ENCODE results near the gene QRSL1. TPM values are rescaled to one million over a fixed set of nuclear protein-coding genes. Genes with fewer than 3 reads are reported as not detected.
A peak's percentile ranks its signal among the peaks of the same experiment; 100 is the strongest.

The QRSL1 gene
- total and polyA plus RNA-seq, 9 of the 15 experiments (the other 6 are each of a cell fraction or from before 2014, with no cell fraction given): 14.6 to 31.5 (median 23.0) TPM

DNA sequence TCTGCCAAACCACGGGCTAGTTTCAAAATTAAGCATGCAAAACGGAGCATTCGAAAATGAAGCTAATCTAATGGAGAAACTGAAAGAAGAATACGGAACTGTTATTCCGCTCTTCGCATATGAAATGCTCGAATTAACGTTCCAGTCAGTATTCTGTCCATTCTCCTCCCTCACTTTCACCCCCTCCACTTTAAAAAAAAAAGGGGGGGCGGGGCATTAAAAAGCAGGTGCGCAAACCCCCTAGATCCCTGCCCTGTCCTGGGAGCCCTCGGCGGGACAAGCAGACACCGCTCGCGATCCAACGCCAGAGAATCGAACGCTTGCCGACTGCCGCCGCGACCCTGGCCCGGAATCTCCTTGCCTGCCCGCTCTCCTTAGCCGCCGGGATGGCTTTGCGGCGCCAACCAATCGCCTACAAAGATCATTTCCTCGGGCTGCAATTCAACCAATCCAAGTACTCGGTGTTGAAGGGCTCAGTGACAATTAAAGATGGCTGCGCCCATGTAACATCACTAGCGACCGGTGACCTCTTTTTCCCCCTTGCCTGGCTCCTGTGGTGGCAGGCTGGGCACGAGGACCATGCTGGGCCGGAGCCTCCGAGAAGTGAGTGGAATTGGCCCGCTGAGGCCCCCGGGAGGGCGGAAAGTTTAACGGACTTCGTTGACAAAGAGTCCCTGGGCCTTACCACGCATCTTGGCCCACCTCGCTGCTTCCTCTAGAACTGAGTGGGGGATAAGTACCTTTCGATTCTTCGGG, at the start of gene QRSL1, which contains the start of gene RTN4IP1 (continued):
- TF ChIP-seq, protein P1, sequence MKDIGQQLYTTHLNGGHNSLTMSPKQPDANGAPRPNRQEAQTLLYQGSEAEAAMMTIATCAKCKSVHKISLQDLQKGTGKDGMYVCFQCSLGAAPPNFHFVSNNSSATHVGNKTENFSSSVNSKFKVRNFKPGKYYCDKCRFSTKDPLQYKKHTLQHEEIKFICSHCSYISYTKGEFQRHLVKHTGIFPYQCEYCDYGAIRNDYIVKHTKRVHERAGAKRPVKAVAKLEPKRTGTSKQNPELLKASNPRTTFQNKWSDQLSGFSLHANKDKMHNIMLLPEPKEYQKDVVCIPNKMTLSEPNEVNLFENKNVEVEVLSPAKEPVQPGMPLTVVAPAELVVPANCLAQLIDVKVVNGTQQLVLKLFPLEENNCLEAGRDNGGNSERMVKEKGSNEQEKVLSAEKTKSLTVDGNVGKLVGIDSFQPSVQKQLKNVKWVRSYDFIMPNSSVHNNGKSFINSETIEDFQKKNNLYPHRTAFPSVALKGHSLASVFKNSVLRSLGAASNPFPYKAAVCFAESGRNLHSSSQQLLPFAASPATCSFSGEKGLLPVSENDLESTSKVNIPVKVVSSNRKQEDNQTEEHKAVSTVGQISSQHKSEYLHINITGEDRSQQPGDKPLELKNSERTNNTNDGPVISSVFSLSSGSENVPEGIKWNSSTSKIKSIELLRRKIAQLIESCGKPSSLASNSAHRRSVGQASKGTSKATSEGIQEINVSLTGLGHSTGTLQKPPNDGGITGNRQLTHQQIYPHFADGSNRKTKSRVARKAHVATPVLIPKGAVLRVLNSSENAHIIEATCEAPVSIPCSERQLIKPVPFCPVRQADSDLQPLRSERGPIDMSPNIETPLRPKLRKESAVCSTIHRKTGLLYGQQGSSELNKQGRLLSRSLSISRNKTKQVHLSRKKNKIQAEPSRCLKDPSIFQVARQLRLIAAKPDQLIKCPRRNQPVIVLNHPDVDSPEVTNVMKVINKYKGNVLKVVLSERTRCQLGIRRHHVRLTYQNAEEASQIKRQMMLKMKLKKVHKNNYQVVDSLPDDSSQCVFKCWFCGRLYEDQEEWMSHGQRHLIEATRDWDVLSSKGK (CRISPR knock-in tag; IDR thresholded peaks at IDR 0.05): no peak
- TF ChIP-seq, protein P2, sequence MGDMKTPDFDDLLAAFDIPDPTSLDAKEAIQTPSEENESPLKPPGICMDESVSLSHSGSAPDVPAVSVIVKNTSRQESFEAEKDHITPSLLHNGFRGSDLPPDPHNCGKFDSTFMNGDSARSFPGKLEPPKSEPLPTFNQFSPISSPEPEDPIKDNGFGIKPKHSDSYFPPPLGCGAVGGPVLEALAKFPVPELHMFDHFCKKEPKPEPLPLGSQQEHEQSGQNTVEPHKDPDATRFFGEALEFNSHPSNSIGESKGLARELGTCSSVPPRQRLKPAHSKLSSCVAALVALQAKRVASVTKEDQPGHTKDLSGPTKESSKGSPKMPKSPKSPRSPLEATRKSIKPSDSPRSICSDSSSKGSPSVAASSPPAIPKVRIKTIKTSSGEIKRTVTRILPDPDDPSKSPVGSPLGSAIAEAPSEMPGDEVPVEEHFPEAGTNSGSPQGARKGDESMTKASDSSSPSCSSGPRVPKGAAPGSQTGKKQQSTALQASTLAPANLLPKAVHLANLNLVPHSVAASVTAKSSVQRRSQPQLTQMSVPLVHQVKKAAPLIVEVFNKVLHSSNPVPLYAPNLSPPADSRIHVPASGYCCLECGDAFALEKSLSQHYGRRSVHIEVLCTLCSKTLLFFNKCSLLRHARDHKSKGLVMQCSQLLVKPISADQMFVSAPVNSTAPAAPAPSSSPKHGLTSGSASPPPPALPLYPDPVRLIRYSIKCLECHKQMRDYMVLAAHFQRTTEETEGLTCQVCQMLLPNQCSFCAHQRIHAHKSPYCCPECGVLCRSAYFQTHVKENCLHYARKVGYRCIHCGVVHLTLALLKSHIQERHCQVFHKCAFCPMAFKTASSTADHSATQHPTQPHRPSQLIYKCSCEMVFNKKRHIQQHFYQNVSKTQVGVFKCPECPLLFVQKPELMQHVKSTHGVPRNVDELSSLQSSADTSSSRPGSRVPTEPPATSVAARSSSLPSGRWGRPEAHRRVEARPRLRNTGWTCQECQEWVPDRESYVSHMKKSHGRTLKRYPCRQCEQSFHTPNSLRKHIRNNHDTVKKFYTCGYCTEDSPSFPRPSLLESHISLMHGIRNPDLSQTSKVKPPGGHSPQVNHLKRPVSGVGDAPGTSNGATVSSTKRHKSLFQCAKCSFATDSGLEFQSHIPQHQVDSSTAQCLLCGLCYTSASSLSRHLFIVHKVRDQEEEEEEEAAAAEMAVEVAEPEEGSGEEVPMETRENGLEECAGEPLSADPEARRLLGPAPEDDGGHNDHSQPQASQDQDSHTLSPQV (IDR thresholded peaks at IDR 0.05): no peak
- TF ChIP-seq FOXK2 (conservative IDR thresholded peaks at IDR 0.05 in 1 of 2, IDR thresholded peaks at IDR 0.05 in 1 of 2; ENCODE audit: low read depth in 2 of 2): peak in 1 of 2 experiments; percentile 42; a peak in 2 of 4 replicates
- TF ChIP-seq MYNN (IDR thresholded peaks at IDR 0.05): no peak
- no peak for TF ChIP-seq MYNN (CRISPR knock-in tag; IDR thresholded peaks at IDR 0.05)
- TF ChIP-seq, protein P3, sequence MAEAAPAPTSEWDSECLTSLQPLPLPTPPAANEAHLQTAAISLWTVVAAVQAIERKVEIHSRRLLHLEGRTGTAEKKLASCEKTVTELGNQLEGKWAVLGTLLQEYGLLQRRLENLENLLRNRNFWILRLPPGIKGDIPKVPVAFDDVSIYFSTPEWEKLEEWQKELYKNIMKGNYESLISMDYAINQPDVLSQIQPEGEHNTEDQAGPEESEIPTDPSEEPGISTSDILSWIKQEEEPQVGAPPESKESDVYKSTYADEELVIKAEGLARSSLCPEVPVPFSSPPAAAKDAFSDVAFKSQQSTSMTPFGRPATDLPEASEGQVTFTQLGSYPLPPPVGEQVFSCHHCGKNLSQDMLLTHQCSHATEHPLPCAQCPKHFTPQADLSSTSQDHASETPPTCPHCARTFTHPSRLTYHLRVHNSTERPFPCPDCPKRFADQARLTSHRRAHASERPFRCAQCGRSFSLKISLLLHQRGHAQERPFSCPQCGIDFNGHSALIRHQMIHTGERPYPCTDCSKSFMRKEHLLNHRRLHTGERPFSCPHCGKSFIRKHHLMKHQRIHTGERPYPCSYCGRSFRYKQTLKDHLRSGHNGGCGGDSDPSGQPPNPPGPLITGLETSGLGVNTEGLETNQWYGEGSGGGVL (CRISPR knock-in tag; IDR thresholded peaks at IDR 0.05): no peak
- no peak for TF ChIP-seq ZNF124 (CRISPR knock-in tag; IDR thresholded peaks at IDR 0.05)
- TF ChIP-seq, protein P4, sequence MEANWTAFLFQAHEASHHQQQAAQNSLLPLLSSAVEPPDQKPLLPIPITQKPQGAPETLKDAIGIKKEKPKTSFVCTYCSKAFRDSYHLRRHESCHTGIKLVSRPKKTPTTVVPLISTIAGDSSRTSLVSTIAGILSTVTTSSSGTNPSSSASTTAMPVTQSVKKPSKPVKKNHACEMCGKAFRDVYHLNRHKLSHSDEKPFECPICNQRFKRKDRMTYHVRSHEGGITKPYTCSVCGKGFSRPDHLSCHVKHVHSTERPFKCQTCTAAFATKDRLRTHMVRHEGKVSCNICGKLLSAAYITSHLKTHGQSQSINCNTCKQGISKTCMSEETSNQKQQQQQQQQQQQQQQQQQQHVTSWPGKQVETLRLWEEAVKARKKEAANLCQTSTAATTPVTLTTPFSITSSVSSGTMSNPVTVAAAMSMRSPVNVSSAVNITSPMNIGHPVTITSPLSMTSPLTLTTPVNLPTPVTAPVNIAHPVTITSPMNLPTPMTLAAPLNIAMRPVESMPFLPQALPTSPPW (CRISPR knock-in tag; IDR thresholded peaks at IDR 0.05): peak; percentile 91
- TF ChIP-seq POLR3A (IDR thresholded peaks at IDR 0.05; ENCODE audit: borderline replicate concordance, extremely low read depth, insufficient read depth, insufficient read length): no peak
- TF ChIP-seq COPS2 (conservative IDR thresholded peaks at IDR 0.05): no peak
- TF ChIP-seq NR2F6 (CRISPR knock-in tag; IDR thresholded peaks at IDR 0.05): no peak
- TF ChIP-seq, protein P5, sequence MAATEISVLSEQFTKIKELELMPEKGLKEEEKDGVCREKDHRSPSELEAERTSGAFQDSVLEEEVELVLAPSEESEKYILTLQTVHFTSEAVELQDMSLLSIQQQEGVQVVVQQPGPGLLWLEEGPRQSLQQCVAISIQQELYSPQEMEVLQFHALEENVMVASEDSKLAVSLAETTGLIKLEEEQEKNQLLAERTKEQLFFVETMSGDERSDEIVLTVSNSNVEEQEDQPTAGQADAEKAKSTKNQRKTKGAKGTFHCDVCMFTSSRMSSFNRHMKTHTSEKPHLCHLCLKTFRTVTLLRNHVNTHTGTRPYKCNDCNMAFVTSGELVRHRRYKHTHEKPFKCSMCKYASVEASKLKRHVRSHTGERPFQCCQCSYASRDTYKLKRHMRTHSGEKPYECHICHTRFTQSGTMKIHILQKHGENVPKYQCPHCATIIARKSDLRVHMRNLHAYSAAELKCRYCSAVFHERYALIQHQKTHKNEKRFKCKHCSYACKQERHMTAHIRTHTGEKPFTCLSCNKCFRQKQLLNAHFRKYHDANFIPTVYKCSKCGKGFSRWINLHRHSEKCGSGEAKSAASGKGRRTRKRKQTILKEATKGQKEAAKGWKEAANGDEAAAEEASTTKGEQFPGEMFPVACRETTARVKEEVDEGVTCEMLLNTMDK (IDR thresholded peaks at IDR 0.05; ENCODE audit: borderline replicate concordance, insufficient read depth, low read depth, low read length, poor library complexity, severe bottlenecking): no peak

Data from K562 (cell line).